NCI-H2196 (cell line): ENCODE results near the gene CACNA1A.
"Not testable (repeated sequence)": the region's sequence is repeated elsewhere in the genome, so short reads cannot be mapped to it uniquely, and the experiment has no call there.

Source experiments
- DNase-seq: peaks from one replicate; lab custom pipeline; 2025; ENCODE audit not compliant: unreplicated experiment; lab: John Stamatoyannopoulos, UW

CACNA1A gene

GRCh38 chr19:13366529-13367143 lies 139.6 kb downstream of the CACNA1A start:
- no peak for DNase-seq

GRCh38 chr19:13363954-13364353 lies 142.3 kb downstream of the CACNA1A start:
- no peak for DNase-seq

GRCh38 chr19:13363245-13363644 lies 143.0 kb downstream of the CACNA1A start:
- no peak for DNase-seq

GRCh38 chr19:13362668-13363067 lies 143.6 kb downstream of the CACNA1A start:
- DNase-seq, result no peak

GRCh38 chr19:13361726-13362125 lies 144.6 kb downstream of the CACNA1A start:
- not testable (repeated sequence) for DNase-seq

- DNase-seq, result no peak
Measured at GRCh38 chr19:13356686-13357280, 149.5 kb downstream of the CACNA1A start.

- no peak for DNase-seq
Measured at GRCh38 chr19:13356185-13356584, 150.1 kb downstream of the CACNA1A start.

- DNase-seq, result no peak
Measured at GRCh38 chr19:13355356-13355755, 150.9 kb downstream of the CACNA1A start.

- DNase-seq, result no peak
Measured at GRCh38 chr19:13353625-13354024, 152.7 kb downstream of the CACNA1A start.

- no peak for DNase-seq
Measured at GRCh38 chr19:13350759-13351158, 155.5 kb downstream of the CACNA1A start.

GRCh38 chr19:13350072-13350471 lies 156.2 kb downstream of the CACNA1A start:
- DNase-seq, result no peak

- no peak for DNase-seq
Measured at GRCh38 chr19:13347367-13347766, 158.9 kb downstream of the CACNA1A start.

- no peak for DNase-seq
Measured at GRCh38 chr19:13343514-13343913, 162.8 kb downstream of the CACNA1A start.

GRCh38 chr19:13342672-13343071 lies 163.6 kb downstream of the CACNA1A start:
- DNase-seq, result no peak

GRCh38 chr19:13339869-13340268 lies 166.4 kb downstream of the CACNA1A start:
- DNase-seq, result no peak

- no peak for DNase-seq
Measured at GRCh38 chr19:13337181-13337580, 169.1 kb downstream of the CACNA1A start.

GRCh38 chr19:13334801-13335481 lies 171.3 kb downstream of the CACNA1A start:
- no peak for DNase-seq

- DNase-seq, result no peak
Measured at GRCh38 chr19:13330285-13330684, 176.0 kb downstream of the CACNA1A start.

GRCh38 chr19:13329766-13330165 lies 176.5 kb downstream of the CACNA1A start:
- DNase-seq, result no peak

- DNase-seq, result no peak
Measured at GRCh38 chr19:13328241-13328640, 178.0 kb downstream of the CACNA1A start.

GRCh38 chr19:13319526-13319925 lies 186.8 kb downstream of the CACNA1A start:
- no peak for DNase-seq

- DNase-seq, result no peak
Measured at GRCh38 chr19:13318190-13318589, 188.1 kb downstream of the CACNA1A start.
